Measurements from ENCODE around the gene RHO. TPM values are rescaled to one million over a fixed set of nuclear protein-coding genes. Genes with fewer than 3 reads are reported as not detected.

RHO gene
- total RNA-seq, 1 donor from 2014 or later = 0.09 TPM

DNA sequence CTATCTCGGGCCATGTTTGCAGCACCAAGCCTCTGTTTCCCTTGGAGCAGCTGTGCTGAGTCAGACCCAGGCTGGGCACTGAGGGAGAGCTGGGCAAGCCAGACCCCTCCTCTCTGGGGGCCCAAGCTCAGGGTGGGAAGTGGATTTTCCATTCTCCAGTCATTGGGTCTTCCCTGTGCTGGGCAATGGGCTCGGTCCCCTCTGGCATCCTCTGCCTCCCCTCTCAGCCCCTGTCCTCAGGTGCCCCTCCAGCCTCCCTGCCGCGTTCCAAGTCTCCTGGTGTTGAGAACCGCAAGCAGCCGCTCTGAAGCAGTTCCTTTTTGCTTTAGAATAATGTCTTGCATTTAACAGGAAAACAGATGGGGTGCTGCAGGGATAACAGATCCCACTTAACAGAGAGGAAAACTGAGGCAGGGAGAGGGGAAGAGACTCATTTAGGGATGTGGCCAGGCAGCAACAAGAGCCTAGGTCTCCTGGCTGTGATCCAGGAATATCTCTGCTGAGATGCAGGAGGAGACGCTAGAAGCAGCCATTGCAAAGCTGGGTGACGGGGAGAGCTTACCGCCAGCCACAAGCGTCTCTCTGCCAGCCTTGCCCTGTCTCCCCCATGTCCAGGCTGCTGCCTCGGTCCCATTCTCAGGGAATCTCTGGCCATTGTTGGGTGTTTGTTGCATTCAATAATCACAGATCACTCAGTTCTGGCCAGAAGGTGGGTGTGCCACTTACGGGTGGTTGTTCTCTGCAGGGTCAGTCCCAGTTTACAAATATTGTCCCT, 1.2 kb downstream of the RHO start:
- DNase-seq (ENCODE audit: low spot score in 2 of 2, unreplicated experiment in 2 of 2) = no peak
- TF ChIP-seq, protein P1, sequence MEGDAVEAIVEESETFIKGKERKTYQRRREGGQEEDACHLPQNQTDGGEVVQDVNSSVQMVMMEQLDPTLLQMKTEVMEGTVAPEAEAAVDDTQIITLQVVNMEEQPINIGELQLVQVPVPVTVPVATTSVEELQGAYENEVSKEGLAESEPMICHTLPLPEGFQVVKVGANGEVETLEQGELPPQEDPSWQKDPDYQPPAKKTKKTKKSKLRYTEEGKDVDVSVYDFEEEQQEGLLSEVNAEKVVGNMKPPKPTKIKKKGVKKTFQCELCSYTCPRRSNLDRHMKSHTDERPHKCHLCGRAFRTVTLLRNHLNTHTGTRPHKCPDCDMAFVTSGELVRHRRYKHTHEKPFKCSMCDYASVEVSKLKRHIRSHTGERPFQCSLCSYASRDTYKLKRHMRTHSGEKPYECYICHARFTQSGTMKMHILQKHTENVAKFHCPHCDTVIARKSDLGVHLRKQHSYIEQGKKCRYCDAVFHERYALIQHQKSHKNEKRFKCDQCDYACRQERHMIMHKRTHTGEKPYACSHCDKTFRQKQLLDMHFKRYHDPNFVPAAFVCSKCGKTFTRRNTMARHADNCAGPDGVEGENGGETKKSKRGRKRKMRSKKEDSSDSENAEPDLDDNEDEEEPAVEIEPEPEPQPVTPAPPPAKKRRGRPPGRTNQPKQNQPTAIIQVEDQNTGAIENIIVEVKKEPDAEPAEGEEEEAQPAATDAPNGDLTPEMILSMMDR (IDR thresholded peaks at IDR 0.05; ENCODE audit: unreplicated experiment) = no peak
- peaks cover 23% of the 10 kb centered on the region for H3K4me1 Mint-ChIP-seq
- no peaks in the 10 kb centered on the region for H3K36me3 Mint-ChIP-seq
- no peaks in the 10 kb centered on the region for H3K27me3 Mint-ChIP-seq (ENCODE audit: low read depth)
- no peak overlapping the region for H3K27ac Mint-ChIP-seq
- H3K4me3 Mint-ChIP-seq = no peak overlapping the region
- H3K9me3 Mint-ChIP-seq = no peaks in the 10 kb centered on the region

GRCh38 chr3:129530251-129530791, 1.9 kb downstream of the RHO start:
- no peak for DNase-seq (ENCODE audit: low spot score in 2 of 2, unreplicated experiment in 2 of 2)
- H3K27ac Mint-ChIP-seq = no peak overlapping the region
- no peaks in the 10 kb centered on the region for H3K36me3 Mint-ChIP-seq
- no peaks in the 10 kb centered on the region for H3K27me3 Mint-ChIP-seq (ENCODE audit: low read depth)
- no peaks in the 10 kb centered on the region for H3K9me3 Mint-ChIP-seq
- peaks cover 28% of the 10 kb centered on the region for H3K4me1 Mint-ChIP-seq
- TF ChIP-seq, protein P1 (IDR thresholded peaks at IDR 0.05; ENCODE audit: unreplicated experiment) = no peak
- H3K4me3 Mint-ChIP-seq = no peak overlapping the region

GRCh38 chr3:129530821-129531220, 2.4 kb downstream of the RHO start:
- no peak for DNase-seq (ENCODE audit: low spot score in 2 of 2, unreplicated experiment in 2 of 2)
- no peaks in the 10 kb centered on the region for H3K36me3 Mint-ChIP-seq
- H3K27me3 Mint-ChIP-seq (ENCODE audit: low read depth) = no peaks in the 10 kb centered on the region
- H3K27ac Mint-ChIP-seq = no peak overlapping the region
- TF ChIP-seq, protein P1 (IDR thresholded peaks at IDR 0.05; ENCODE audit: unreplicated experiment) = no peak
- H3K4me3 Mint-ChIP-seq = no peak overlapping the region
- peaks cover 28% of the 10 kb centered on the region for H3K4me1 Mint-ChIP-seq
- H3K9me3 Mint-ChIP-seq = no peaks in the 10 kb centered on the region

DNA sequence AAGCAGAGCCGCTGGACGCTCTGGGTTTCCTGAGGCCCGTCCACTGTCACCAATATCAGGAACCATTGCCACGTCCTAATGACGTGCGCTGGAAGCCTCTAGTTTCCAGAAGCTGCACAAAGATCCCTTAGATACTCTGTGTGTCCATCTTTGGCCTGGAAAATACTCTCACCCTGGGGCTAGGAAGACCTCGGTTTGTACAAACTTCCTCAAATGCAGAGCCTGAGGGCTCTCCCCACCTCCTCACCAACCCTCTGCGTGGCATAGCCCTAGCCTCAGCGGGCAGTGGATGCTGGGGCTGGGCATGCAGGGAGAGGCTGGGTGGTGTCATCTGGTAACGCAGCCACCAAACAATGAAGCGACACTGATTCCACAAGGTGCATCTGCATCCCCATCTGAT, 3.3 kb downstream of the RHO start:
- no peak overlapping the region for H3K4me3 Mint-ChIP-seq
- TF ChIP-seq, protein P1 (IDR thresholded peaks at IDR 0.05; ENCODE audit: unreplicated experiment) = no peak
- H3K27ac Mint-ChIP-seq = no peak overlapping the region
- peaks cover 28% of the 10 kb centered on the region for H3K4me1 Mint-ChIP-seq
- H3K36me3 Mint-ChIP-seq = no peaks in the 10 kb centered on the region
- H3K9me3 Mint-ChIP-seq = no peaks in the 10 kb centered on the region
- no peak for DNase-seq (ENCODE audit: low spot score in 2 of 2, unreplicated experiment in 2 of 2)
- H3K27me3 Mint-ChIP-seq (ENCODE audit: low read depth) = no peaks in the 10 kb centered on the region

DNA sequence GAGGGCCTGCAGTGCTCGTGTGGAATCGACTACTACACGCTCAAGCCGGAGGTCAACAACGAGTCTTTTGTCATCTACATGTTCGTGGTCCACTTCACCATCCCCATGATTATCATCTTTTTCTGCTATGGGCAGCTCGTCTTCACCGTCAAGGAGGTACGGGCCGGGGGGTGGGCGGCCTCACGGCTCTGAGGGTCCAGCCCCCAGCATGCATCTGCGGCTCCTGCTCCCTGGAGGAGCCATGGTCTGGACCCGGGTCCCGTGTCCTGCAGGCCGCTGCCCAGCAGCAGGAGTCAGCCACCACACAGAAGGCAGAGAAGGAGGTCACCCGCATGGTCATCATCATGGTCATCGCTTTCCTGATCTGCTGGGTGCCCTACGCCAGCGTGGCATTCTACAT, 3.8 kb downstream of the RHO start:
- Mint-ChIP-seq H3K27me3 (ENCODE audit: low read depth) (no peaks in the 10 kb centered on the region), H3K4me1 (peaks cover 28% of the 10 kb centered on the region), H3K36me3 (no peaks in the 10 kb centered on the region), H3K27ac (no peak overlapping the region), H3K9me3 (no peaks in the 10 kb centered on the region), H3K4me3 (no peak overlapping the region)
- TF ChIP-seq, protein P1 (IDR thresholded peaks at IDR 0.05; ENCODE audit: unreplicated experiment) = no peak
- no peak for DNase-seq (ENCODE audit: low spot score in 2 of 2, unreplicated experiment in 2 of 2)

Measured in mesothelial cell of epicardium (in vitro differentiated cells).